ENCODE measurements around the gene SH2D3C. TPM values are rescaled to one million over a fixed set of nuclear protein-coding genes. Genes with fewer than 3 reads are reported as not detected.

The SH2D3C gene, protein sequence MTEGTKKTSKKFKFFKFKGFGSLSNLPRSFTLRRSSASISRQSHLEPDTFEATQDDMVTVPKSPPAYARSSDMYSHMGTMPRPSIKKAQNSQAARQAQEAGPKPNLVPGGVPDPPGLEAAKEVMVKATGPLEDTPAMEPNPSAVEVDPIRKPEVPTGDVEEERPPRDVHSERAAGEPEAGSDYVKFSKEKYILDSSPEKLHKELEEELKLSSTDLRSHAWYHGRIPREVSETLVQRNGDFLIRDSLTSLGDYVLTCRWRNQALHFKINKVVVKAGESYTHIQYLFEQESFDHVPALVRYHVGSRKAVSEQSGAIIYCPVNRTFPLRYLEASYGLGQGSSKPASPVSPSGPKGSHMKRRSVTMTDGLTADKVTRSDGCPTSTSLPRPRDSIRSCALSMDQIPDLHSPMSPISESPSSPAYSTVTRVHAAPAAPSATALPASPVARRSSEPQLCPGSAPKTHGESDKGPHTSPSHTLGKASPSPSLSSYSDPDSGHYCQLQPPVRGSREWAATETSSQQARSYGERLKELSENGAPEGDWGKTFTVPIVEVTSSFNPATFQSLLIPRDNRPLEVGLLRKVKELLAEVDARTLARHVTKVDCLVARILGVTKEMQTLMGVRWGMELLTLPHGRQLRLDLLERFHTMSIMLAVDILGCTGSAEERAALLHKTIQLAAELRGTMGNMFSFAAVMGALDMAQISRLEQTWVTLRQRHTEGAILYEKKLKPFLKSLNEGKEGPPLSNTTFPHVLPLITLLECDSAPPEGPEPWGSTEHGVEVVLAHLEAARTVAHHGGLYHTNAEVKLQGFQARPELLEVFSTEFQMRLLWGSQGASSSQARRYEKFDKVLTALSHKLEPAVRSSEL
- polyA plus RNA-seq (ENCODE audit: insufficient read length in 4 of 4): 10 to 100 TPM; 10.3 to 17.8 (median 14.1) TPM

DNA sequence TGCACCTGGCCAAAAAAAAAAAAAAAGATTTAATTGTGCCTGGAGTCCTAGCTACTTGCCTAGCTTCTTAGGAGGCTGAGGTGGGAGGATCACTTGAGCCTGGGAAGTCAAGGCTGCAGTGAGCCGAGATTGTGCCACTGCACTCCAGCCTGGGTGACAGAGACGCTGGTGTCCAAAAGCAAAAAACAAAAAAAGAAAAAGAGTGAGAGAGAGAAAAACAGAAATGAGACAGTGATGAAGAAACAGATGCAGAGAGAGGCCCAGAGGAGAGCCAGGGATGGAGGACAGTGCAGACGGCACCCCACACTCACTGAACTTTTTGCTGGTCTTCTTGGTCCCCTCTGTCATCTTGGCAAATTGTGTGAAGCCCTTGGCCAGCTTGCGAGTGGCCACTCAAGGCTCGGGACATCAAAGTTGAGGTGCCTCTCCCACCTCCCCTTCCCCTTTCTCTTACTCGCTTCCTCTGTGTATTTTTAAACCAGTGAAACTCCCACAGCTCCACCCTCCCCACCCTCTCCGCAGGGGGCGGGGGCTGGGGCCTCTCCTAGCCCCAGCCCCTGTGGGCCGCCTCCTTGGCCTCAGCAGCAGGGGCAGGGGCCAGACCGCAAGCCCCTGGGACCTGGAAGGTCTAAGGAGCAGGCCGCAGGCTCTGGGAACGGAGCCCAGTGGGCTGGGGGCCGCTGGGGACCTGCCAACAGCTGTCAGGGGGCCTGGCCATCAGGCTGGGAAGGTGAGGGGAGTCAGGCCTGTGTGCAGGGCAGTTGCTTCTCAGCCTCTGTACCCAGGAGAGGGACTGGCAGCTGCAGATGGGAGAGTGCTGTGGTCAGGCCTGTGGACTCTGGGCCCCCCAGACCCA lies at the start of gene SH2D3C:
Gene SH2D3C (minus strand): TSS at position 387 of the 856 bp plus-strand sequence. CDS start 39 bp downstream, at position 348.
- no peak for DNase-seq (ENCODE audit: low read depth in 4 of 4, low spot score in 3 of 4)

GRCh38 chr9:127826253-127826913 lies 47.9 kb upstream of the SH2D3C start:
- DNase-seq (ENCODE audit: low read depth in 4 of 4, low spot score in 3 of 4): no peak

DNA sequence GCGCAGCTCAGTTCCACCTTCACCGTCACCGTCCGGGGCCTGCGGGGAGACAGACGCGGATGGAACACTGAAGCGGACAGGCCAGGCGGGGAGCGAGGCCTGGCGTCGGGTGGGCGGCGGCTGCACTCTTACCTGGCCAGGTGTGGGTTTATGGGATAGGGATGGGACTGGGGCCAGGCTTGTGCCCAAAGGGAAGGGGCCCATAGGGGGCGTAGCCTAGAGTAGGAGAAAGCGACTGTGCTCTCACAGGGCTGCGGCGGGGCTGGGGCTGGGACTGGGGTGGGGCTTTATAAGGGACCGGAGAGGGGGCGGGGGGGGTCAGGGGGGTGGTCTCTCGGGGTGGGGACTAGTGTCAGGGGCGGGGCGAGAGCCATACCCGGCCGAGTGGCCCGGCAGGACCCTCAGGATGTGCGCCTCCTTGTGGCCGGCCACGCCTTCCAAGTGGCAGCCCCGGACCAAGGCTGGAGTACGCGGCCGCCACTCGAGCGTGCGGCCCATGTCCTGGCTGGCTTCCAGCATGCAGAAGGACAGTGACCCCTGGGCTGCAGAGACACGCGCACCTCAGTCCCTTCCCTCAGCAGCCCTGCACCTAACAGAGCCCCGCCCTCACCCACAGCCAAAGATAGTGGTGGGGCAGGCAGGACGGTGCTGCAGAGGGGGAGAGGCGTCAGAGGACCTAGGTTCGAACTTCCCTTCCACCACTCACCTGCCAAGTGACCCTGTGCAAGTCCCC lies 47.0 kb upstream of the SH2D3C start:
- DNase-seq (ENCODE audit: low read depth in 4 of 4, low spot score in 3 of 4): no peak

GRCh38 chr9:127822108-127822507 lies 43.6 kb upstream of the SH2D3C start:
- no peak for DNase-seq (ENCODE audit: low read depth in 4 of 4, low spot score in 3 of 4)

DNA sequence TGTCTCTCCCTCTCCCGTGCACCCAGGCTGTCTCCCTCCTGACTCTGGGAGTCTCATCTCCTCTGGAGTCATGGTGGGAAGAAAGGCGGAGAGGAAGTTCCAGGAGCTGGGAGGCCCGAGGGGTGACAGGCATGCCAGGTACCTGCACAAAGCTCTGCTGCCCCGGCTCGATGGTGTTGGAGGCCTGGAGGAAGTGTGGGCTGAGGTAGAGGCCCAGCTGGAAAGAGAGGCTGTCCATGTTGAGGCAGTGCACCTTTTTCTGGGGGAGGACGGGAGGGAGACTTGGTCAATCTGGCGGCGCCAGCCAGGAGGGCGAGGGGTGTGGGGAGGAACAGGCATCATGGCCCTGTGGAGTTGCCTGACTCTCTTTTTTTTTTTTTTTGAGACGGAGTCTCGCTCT lies 40.1 kb upstream of the SH2D3C start:
- DNase-seq (ENCODE audit: low read depth in 4 of 4, low spot score in 3 of 4): no peak

GRCh38 chr9:127817881-127818434 lies 39.5 kb upstream of the SH2D3C start:
- DNase-seq (ENCODE audit: low read depth in 4 of 4, low spot score in 3 of 4): no peak

DNA sequence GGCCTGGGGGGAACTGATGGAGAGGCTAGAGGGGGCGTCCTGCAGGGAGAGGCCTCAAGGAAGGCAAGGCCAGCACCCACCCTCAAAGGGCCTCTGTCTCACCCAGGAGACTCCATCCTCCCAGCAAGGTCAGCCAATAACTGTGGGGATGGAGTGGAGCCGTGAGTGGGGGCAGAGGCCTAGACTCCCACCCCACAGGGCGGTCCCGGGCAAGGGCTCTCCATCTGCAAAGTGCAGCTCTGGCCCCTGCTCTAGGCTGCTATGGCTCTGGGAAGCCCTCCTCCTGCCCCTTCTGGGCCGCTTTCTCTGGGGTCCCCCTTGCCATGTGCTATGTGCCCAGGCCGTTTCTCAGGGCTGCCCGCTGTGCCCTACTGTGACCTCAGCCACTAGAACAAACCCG lies 38.3 kb upstream of the SH2D3C start:
- DNase-seq (ENCODE audit: low read depth in 4 of 4, low spot score in 3 of 4): no peak

GRCh38 chr9:127816362-127816725 lies 37.9 kb upstream of the SH2D3C start:
- no peak for DNase-seq (ENCODE audit: low read depth in 4 of 4, low spot score in 3 of 4)

GRCh38 chr9:127815512-127816361 lies 37.3 kb upstream of the SH2D3C start:
- no peak for DNase-seq (ENCODE audit: low read depth in 4 of 4, low spot score in 3 of 4)

DNA sequence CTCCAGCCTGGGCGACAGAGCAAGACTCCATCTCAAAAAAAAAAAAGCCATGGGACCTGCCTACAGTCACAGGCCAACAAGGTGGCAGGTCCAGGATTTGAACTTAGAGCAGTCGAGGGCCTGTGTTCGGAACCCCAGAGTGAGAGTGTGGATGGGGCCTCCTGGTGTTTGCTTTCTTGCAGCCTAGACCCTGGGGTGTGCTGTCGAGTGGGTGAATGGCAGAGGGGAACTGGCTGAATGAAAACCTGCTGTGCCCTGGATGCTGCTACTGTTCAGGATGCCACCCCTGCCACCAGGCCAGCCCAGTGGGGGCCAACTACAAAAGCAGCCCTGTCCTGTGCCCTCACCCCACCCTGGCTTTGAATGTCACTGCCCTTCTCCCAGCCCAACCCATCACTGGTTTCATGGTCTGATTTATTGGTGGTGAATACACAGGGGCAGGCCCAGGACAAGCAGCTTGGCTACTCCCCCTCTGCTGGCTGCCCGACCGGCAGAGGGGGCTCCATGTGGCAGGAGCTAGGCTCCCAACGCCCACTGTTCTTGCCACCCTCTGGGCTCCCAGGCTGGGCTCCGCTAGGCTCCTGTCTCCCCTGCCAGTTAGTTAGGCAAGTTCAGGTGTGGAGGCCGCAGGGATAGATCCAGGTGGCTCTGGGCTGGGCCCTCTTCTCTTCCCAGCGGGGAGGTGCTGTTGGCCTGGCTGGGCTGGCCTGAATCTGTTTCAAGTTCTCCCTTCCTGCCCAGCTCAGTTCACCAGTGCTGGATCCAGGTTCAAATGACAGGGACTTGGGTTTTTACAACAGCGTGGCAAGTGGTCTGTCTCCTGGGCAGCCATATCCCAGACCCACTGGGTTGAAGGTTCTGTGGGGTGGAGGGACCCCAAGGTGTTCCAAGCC lies 36.4 kb upstream of the SH2D3C start:
- no peak for DNase-seq (ENCODE audit: low read depth in 4 of 4, low spot score in 3 of 4)

- DNase-seq (ENCODE audit: low read depth in 4 of 4, low spot score in 3 of 4): no peak
Measured at GRCh38 chr9:127813686-127814226, 35.3 kb upstream of the SH2D3C start.

GRCh38 chr9:127812936-127813675 lies 34.6 kb upstream of the SH2D3C start:
- no peak for DNase-seq (ENCODE audit: low read depth in 4 of 4, low spot score in 3 of 4)

- no peak for DNase-seq (ENCODE audit: low read depth in 4 of 4, low spot score in 3 of 4)
Measured at GRCh38 chr9:127812011-127812410, 33.5 kb upstream of the SH2D3C start.

- no peak for DNase-seq (ENCODE audit: low read depth in 4 of 4, low spot score in 3 of 4)
Measured at GRCh38 chr9:127810378-127811187, 32.1 kb upstream of the SH2D3C start.

- no peak for DNase-seq (ENCODE audit: low read depth in 4 of 4, low spot score in 3 of 4)
Measured at GRCh38 chr9:127809540-127810377, 31.3 kb upstream of the SH2D3C start.
